Hepatocyte (in vitro differentiated cells): ENCODE results near the gene DBF4. TPM values are rescaled to one million over a fixed set of nuclear protein-coding genes. Genes with fewer than 3 reads are reported as not detected.

Experiments used
- DNase-seq: peaks from one replicate; pipeline ENCODE4 v3.0.0-alpha.2; 2016; ENCODE audit warnings: low spot score
- H2AFZ ChIP-seq: fragments of 200-600 bp; sonication (generic); 2 replicates; pipeline ENCODE4 v1.6.0; 2016; ENCODE audit warnings: antibody characterized with exemption, mild to moderate bottlenecking
- H3K27ac ChIP-seq: fragments of 200-600 bp; sonication (generic); 2 replicates; pipeline ENCODE4 v1.5.1; 2016; ENCODE audit warnings: mild to moderate bottlenecking
- H3K27me3 ChIP-seq: fragments of 200-600 bp; sonication (generic); 2 replicates; pipeline ENCODE4 v1.6.1; 2016
- H3K36me3 ChIP-seq: fragments of 200-600 bp; sonication (generic); replicated peaks from 2 replicates; pipeline ENCODE4 v1.5.1; 2016; ENCODE audit warnings: low read depth; ENCODE audit not compliant: insufficient read depth
- H3K4me1 ChIP-seq: fragments of 200-600 bp; sonication (generic); 2 replicates; pipeline ENCODE4 v1.5.1; 2016; ENCODE audit warnings: mild to moderate bottlenecking, moderate library complexity; ENCODE audit not compliant: insufficient read depth
- H3K4me2 ChIP-seq: fragments of 200-600 bp; sonication (generic); 2 replicates; pipeline ENCODE4 v1.6.0; 2016
- H3K4me3 ChIP-seq: fragments of 200-600 bp; sonication (generic); 2 replicates; pipeline ENCODE4 v1.5.1; 2016; ENCODE audit warnings: mild to moderate bottlenecking
- H3K79me2 ChIP-seq: fragments of 200-600 bp; sonication (generic); 2 replicates; pipeline ENCODE4 v1.6.0; 2017; ENCODE audit warnings: mild to moderate bottlenecking
- H3K9me2 ChIP-seq: fragments of 200-600 bp; sonication (generic); replicated peaks from 2 replicates; pipeline ENCODE4 v1.6.0; 2017; ENCODE audit warnings: mild to moderate bottlenecking; ENCODE audit not compliant: insufficient read depth
- H3K9me3 ChIP-seq: fragments of 200-600 bp; sonication (generic); 2 replicates; pipeline ENCODE4 v1.5.1; 2016; ENCODE audit warnings: low read depth, mild to moderate bottlenecking
- H4K20me1 ChIP-seq: fragments of 200-600 bp; sonication (generic); 2 replicates; pipeline ENCODE4 v1.6.0; 2016; ENCODE audit warnings: mild to moderate bottlenecking; ENCODE audit not compliant: insufficient read depth, poor library complexity, severe bottlenecking
- CTCF ChIP-seq: fragments of 200-600 bp; sonication (generic); IDR thresholded peaks from 2 replicates; pipeline ENCODE4 v1.5.1; 2016; ENCODE audit warnings: antibody characterized with exemption, mild to moderate bottlenecking; ENCODE audit not compliant: poor library complexity
- EZH2 ChIP-seq: fragments of 200-600 bp; sonication (generic); IDR thresholded peaks from 2 replicates; pipeline ENCODE4 v1.6.1; 2016; ENCODE audit warnings: antibody characterized with exemption, mild to moderate bottlenecking, borderline replicate concordance
- EZH2phosphoT487 ChIP-seq: fragments of 200-600 bp; sonication (generic); IDR thresholded peaks from one replicate; pipeline ENCODE4 v1.6.1; 2018; ENCODE audit warnings: antibody characterized with exemption, mild to moderate bottlenecking, low read depth, moderate library complexity; ENCODE audit not compliant: unreplicated experiment, severe bottlenecking
- WGBS: methylation state at CpG from one replicate; pipeline ENCODE4 v1.1.6; 2016; ENCODE audit warnings: low lambda C conversion rate; ENCODE audit errors: missing lambda C conversion rate; 5-methylcytosine and 5-hydroxymethylcytosine counted together
- polyA plus RNA-seq: library from polyadenylated mRNA; unstranded; fragments of >200 nt; fragmentation: Nextera tagmentation; extraction: Ambion mirVana; gene quantifications from 2 replicates; pipeline ENCODE4 v1.2.1, GENCODE V29; 2016
- total RNA-seq: library from RNA; depleted of rRNA; stranded (reverse); fragments of >200 nt; gene quantifications from 2 replicates; pipeline ENCODE4 v1.2.3, GENCODE V29; 2014

The DBF4 gene
- total and polyA plus RNA-seq, 2 experiments from 2014 or later, result 6.7 to 21.1 TPM

- no peak for TF ChIP-seq EZH2phosphoT487
- TF ChIP-seq CTCF, result no peak
- no peak for TF ChIP-seq EZH2
- Histone ChIP-seq H3K4me2 (no peak overlapping the region), H4K20me1 (no peaks in the 10 kb centered on the region), H3K9me2 (no peaks in the 10 kb centered on the region), H3K27me3 (no peaks in the 10 kb centered on the region), H3K9me3 (no peaks in the 10 kb centered on the region), H3K36me3 (no peaks in the 10 kb centered on the region), H3K27ac (no peak overlapping the region), H3K79me2 (peaks cover 62% of the 10 kb centered on the region), H3K4me1 (no peaks in the 10 kb centered on the region), H2AFZ (no peak overlapping the region), H3K4me3 (no peak overlapping the region)
- no peak for DNase-seq
- WGBS, result 98% methylated on average over 4 of the region's 4 CpGs
These were observed 6.1 kb downstream of the DBF4 start for GRCh38 chr7:87882151-87882937.

GRCh38 chr7:87885018-87885417, 8.7 kb downstream of the DBF4 start:
- DNase-seq, result no peak
- Histone ChIP-seq H4K20me1 (no peaks in the 10 kb centered on the region), H3K79me2 (peaks cover 35% of the 10 kb centered on the region), H3K36me3 (no peaks in the 10 kb centered on the region), H3K4me2 (no peak overlapping the region), H3K4me3 (no peak overlapping the region), H3K9me3 (no peaks in the 10 kb centered on the region), H3K27ac (no peak overlapping the region), H2AFZ (no peak overlapping the region), H3K27me3 (no peaks in the 10 kb centered on the region), H3K4me1 (no peaks in the 10 kb centered on the region), H3K9me2 (no peaks in the 10 kb centered on the region)
- no peak for TF ChIP-seq EZH2phosphoT487
- TF ChIP-seq EZH2, result no peak
- no peak for TF ChIP-seq CTCF
- WGBS, result 97% methylated on average over 2 of the region's 2 CpGs

GRCh38 chr7:87886875-87887274, 10.6 kb downstream of the DBF4 start:
- Histone ChIP-seq H3K27ac (no peak overlapping the region), H3K4me1 (no peaks in the 10 kb centered on the region), H3K79me2 (peaks cover 18% of the 10 kb centered on the region), H3K27me3 (no peaks in the 10 kb centered on the region), H4K20me1 (no peaks in the 10 kb centered on the region), H3K9me2 (no peaks in the 10 kb centered on the region), H3K4me2 (no peak overlapping the region), H2AFZ (no peak overlapping the region), H3K36me3 (no peaks in the 10 kb centered on the region), H3K4me3 (no peak overlapping the region), H3K9me3 (no peaks in the 10 kb centered on the region)
- peak; percentile 43 for DNase-seq
- TF ChIP-seq CTCF (peak; percentile 61), EZH2phosphoT487 (no peak)
